Fibroblast of lung (primary cell): ENCODE results near the gene GPC5. TPM values are rescaled to one million over a fixed set of nuclear protein-coding genes. Genes with fewer than 3 reads are reported as not detected.
A peak's percentile ranks its signal among the peaks of the same experiment; 100 is the strongest.

Source experiments
- DNase-seq, 2 donors: peaks; one replicate each; pipeline versions ENCODE4 v3.0.0 to v3.0.0-alpha.2; 2010; ENCODE audit warnings: low read depth in 2 of 2
- H2AFZ ChIP-seq: 2 replicates; pipeline ENCODE4 v1.5.1; 2012; ENCODE audit warnings: low read length, control low read depth, inconsistent platforms
- H3K27ac ChIP-seq: 2 replicates; pipeline ENCODE4 v1.5.1; 2011; ENCODE audit warnings: low read length, control low read depth; ENCODE audit not compliant: insufficient read depth
- H3K27me3 ChIP-seq: 2 replicates; pipeline ENCODE4 v1.5.1; 2011; ENCODE audit warnings: mild to moderate bottlenecking, low read length; ENCODE audit not compliant: control insufficient read depth, insufficient read depth
- H3K36me3 ChIP-seq: 2 replicates; pipeline ENCODE4 v1.5.1; 2011; ENCODE audit warnings: low read length; ENCODE audit not compliant: control insufficient read depth, insufficient read depth
- H3K4me1 ChIP-seq: 2 replicates; pipeline ENCODE4 v1.5.1; 2011; ENCODE audit warnings: low read length; ENCODE audit not compliant: control insufficient read depth, insufficient read depth; ENCODE audit errors: extremely low read depth
- H3K4me2 ChIP-seq: 2 replicates; pipeline ENCODE4 v1.5.1; 2011; ENCODE audit warnings: low read length, control low read depth; ENCODE audit not compliant: insufficient read depth; ENCODE audit errors: extremely low read depth
- H3K4me3 ChIP-seq, 4 experiments: fragments of 200-600 bp in 1 of 4; sonication (generic) in 1 of 4; replicated peaks in 1 of 4; 2 replicates each; pipeline ENCODE4 v1.5.1; 2011 to 2016; ENCODE audit warnings: low read length in 4 of 4, low read depth in 3 of 4, mild to moderate bottlenecking in 3 of 4, control low read depth in 2 of 4, inconsistent platforms in 1 of 4, mixed read lengths in 1 of 4; ENCODE audit not compliant: insufficient read depth in 1 of 4; ENCODE audit errors: control extremely low read depth in 1 of 4
- H3K79me2 ChIP-seq: 2 replicates; pipeline ENCODE4 v1.5.1; 2012; ENCODE audit warnings: mild to moderate bottlenecking, low read length, inconsistent platforms; ENCODE audit not compliant: control insufficient read depth, insufficient read depth
- H3K9ac ChIP-seq: 2 replicates; pipeline ENCODE4 v1.5.1; 2011; ENCODE audit warnings: mild to moderate bottlenecking, low read length, control low read depth; ENCODE audit not compliant: insufficient read depth
- H3K9me3 ChIP-seq: 2 replicates; pipeline ENCODE4 v1.5.1; 2012; ENCODE audit warnings: low read depth, low read length; ENCODE audit not compliant: control insufficient read depth, insufficient read depth
- H4K20me1 ChIP-seq: 2 replicates; pipeline ENCODE4 v1.5.1; 2011; ENCODE audit warnings: low read length; ENCODE audit not compliant: control insufficient read depth, insufficient read depth; ENCODE audit errors: extremely low read depth
- EZH2 ChIP-seq: IDR thresholded peaks from 2 replicates; pipeline ENCODE4 v1.5.1; 2012; ENCODE audit warnings: low read length, control low read depth, mild to moderate bottlenecking; ENCODE audit errors: missing control alignments
- polyA plus RNA-seq, 2 donors: library from polyadenylated mRNA; depleted of rRNA in 1 of 2; stranded (reverse) in 1 of 2; unstranded in 1 of 2; fragments of >200 nt; gene quantifications; 2 replicates each; pipeline ENCODE4 v1.2.1, GENCODE V29; 2011 to 2012; ENCODE audit warnings: missing spikeins in 1 of 2
- total RNA-seq: library from RNA; depleted of rRNA; stranded (reverse); fragments of >200 nt; gene quantifications from 2 replicates; pipeline ENCODE4 v1.2.1, GENCODE V29; 2014
- TF ChIP-seq, protein P1 (sequence below), 2 donors: IDR thresholded peaks in 1 of 2; conservative IDR thresholded peaks in 1 of 2; 1 replicate in 1 of 2; 2 replicates in 1 of 2; pipeline ENCODE4 v1.5.1; 2011 to 2012; ENCODE audit warnings: low read length in 2 of 2, control low read depth in 1 of 2, inconsistent platforms in 1 of 2, low read depth in 1 of 2, mild to moderate bottlenecking in 1 of 2

The GPC5 gene
- total and polyA plus RNA-seq, 2 donors (not counting 1 experiment from before 2014, with no cell fraction given) = 0.17 TPM; not detected in 1

DNA sequence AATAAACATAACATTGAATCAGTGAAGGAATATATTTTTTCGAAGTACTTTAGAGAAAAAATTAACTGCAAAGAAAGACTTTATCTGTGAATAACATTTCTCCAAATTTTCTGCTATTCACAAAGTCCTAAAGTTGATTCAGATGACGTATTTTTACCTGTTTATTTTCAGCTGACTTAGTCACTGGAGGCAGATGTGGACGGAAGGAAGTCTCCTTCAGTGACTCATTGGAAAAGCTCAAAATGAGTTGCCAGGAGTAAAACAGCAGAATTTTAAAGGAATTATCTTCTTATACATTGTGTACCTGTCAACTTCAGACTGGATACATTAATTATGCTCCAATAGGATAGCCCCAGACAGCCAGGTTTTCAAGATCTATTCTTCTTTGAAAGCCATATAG lies 1148.8 kb downstream of the GPC5 start:
- H3K4me2 ChIP-seq = no peak overlapping the region
- TF ChIP-seq, protein P1, sequence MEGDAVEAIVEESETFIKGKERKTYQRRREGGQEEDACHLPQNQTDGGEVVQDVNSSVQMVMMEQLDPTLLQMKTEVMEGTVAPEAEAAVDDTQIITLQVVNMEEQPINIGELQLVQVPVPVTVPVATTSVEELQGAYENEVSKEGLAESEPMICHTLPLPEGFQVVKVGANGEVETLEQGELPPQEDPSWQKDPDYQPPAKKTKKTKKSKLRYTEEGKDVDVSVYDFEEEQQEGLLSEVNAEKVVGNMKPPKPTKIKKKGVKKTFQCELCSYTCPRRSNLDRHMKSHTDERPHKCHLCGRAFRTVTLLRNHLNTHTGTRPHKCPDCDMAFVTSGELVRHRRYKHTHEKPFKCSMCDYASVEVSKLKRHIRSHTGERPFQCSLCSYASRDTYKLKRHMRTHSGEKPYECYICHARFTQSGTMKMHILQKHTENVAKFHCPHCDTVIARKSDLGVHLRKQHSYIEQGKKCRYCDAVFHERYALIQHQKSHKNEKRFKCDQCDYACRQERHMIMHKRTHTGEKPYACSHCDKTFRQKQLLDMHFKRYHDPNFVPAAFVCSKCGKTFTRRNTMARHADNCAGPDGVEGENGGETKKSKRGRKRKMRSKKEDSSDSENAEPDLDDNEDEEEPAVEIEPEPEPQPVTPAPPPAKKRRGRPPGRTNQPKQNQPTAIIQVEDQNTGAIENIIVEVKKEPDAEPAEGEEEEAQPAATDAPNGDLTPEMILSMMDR (conservative IDR thresholded peaks at IDR 0.05 in 1 of 2, IDR thresholded peaks at IDR 0.05 in 1 of 2; ENCODE audit: low read depth in 1 of 2, low read length in 2 of 2) = no peak
- TF ChIP-seq EZH2 = no peak

DNA sequence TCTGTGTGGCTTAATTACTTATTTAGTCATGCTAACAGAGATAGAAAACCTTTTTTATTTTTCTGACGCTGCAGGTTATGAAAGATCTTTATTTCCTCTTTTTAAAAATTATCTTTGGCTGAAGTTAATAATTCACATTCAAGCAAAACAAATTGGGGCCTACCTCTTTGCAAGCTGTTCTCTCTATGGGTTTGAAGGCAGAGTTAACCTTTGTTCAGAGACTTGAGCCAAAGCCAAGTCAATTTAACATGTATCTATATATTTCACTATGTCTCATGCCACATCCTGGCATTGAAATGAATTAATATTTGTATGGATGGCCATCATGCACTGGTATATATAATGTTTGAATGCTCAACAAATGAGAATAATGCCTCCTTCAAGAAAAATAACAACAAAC lies 1150.9 kb downstream of the GPC5 start:
- no peak for TF ChIP-seq EZH2
- H3K4me1 ChIP-seq = no peaks in the 10 kb centered on the region
- H2AFZ ChIP-seq = no peak overlapping the region
- H3K36me3 ChIP-seq = no peaks in the 10 kb centered on the region
- H3K79me2 ChIP-seq = no peaks in the 10 kb centered on the region
- H3K9me3 ChIP-seq = no peaks in the 10 kb centered on the region
- H3K27me3 ChIP-seq = no peaks in the 10 kb centered on the region
- no peak overlapping the region for H3K27ac ChIP-seq
- no peak overlapping the region for H3K9ac ChIP-seq
- no peaks in the 10 kb centered on the region for H4K20me1 ChIP-seq
- no peak overlapping the region for H3K4me3 ChIP-seq
- DNase-seq = no peak
- H3K4me2 ChIP-seq = no peak overlapping the region

More for the DNA sequence above, 1148.8 kb downstream of the GPC5 start:
- Histone ChIP-seq H3K36me3 (no peaks in the 10 kb centered on the region), H3K27ac (no peak overlapping the region), H3K4me1 (no peaks in the 10 kb centered on the region), H2AFZ (no peak overlapping the region), H3K9ac (no peak overlapping the region), H3K27me3 (no peaks in the 10 kb centered on the region), H3K79me2 (no peaks in the 10 kb centered on the region), H3K4me3 (no peak overlapping the region), H3K9me3 (no peaks in the 10 kb centered on the region), H4K20me1 (no peaks in the 10 kb centered on the region)
- peak; percentile 52 to 75 for DNase-seq

DNA sequence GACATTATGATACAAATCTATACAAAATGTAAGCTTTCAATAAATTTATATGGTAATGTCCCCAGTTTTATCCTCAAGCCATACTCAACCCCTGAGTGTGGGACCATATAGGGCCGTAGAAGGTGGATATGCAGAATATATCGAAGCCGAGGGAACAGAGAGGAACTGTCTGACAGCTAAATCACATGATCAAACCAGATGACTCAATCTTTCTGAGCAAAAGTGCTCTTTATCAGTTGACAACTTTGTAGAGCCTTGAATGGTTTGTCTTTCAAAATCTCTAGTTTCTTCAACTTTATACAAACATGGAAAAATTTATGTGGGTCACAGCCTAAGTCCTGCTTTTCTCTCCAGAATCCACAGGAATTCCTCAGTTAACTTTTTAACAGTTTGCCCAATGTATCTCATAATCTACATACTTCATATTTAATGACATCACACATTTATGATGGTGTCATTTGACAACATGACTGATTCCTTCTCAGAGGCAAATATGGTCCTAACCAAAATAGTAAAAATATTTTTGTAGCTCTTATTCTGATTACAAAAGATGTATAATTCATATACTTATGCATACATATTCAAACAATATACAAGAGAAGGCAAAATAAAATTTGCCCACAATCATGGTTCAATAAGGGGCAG lies 1155.2 kb downstream of the GPC5 start:
- H3K27ac ChIP-seq = no peak overlapping the region
- H3K4me3 ChIP-seq = no peak overlapping the region
- H3K27me3 ChIP-seq = no peaks in the 10 kb centered on the region
- H3K4me2 ChIP-seq = no peak overlapping the region
- H3K9ac ChIP-seq = no peak overlapping the region
- no peaks in the 10 kb centered on the region for H3K79me2 ChIP-seq
- H3K4me1 ChIP-seq = no peaks in the 10 kb centered on the region
- no peaks in the 10 kb centered on the region for H3K9me3 ChIP-seq
- no peak overlapping the region for H2AFZ ChIP-seq
- no peaks in the 10 kb centered on the region for H4K20me1 ChIP-seq
- TF ChIP-seq, protein P1 (conservative IDR thresholded peaks at IDR 0.05 in 1 of 2, IDR thresholded peaks at IDR 0.05 in 1 of 2; ENCODE audit: low read depth in 1 of 2, low read length in 2 of 2) = no peak
- TF ChIP-seq EZH2 = no peak
- H3K36me3 ChIP-seq = no peaks in the 10 kb centered on the region
- no peak for DNase-seq
